Measurements from ENCODE around the gene CELA2A. TPM values are rescaled to one million over a fixed set of nuclear protein-coding genes. Genes with fewer than 3 reads are reported as not detected.
"Not testable (repeated sequence)": the region's sequence is repeated elsewhere in the genome, so short reads cannot be mapped to it uniquely, and the experiment has no call there.

Gene CELA2A
- total and polyA plus RNA-seq, 2 donors (not counting 3 experiments of a cell fraction or from before 2014, with no cell fraction given): not detected

GRCh38 chr1:15485636-15486035, 29.1 kb downstream of the CELA2A start:
- dilution Hi-C loops (cut with MboI; ENCODE audit: extremely low pct_ligation_motif_present, low sequenced_read_pairs): no loop called here
- no peaks in the 10 kb centered on the region for H4K20me1 ChIP-seq (replicated peaks; ENCODE audit: control insufficient read depth, extremely low read depth, insufficient read depth, low read length)
- no peaks in the 10 kb centered on the region for H3K4me1 ChIP-seq (ENCODE audit: control insufficient read depth, extremely low read depth, insufficient read depth, low read length)
- no peak overlapping the region for H3K4me3 ChIP-seq (replicated peaks in 1 of 3; ENCODE audit: insufficient read depth in 1 of 3, low read depth in 1 of 3, low read length in 3 of 3)
- no peaks in the 10 kb centered on the region for H3K9me1 ChIP-seq (replicated peaks; ENCODE audit: control insufficient read depth, extremely low read depth, insufficient read depth, low read length)
- FAIRE-seq (no peak), DNase-seq (ENCODE audit: low read depth, low spot score) (no peak)
- no peaks in the 10 kb centered on the region for H3K36me3 ChIP-seq (ENCODE audit: control insufficient read depth in 2 of 2, extremely low read depth in 1 of 2, insufficient read depth in 2 of 2, low read length in 2 of 2)
- CTCF ChIA-PET: no interaction called here
- POLR2A ChIA-PET: no interaction called here
- no peak overlapping the region for H2AFZ ChIP-seq (ENCODE audit: low read depth, low read length)
- H3K79me2 ChIP-seq (ENCODE audit: control insufficient read depth, insufficient read depth, low read length): no peaks in the 10 kb centered on the region
- BruUV-seq (replicated peaks): no TSS peak
- no peak for TF ChIP-seq MYC (IDR thresholded peaks at IDR 0.05; ENCODE audit: low read depth, low read length)
- TF ChIP-seq POLR2AphosphoS5 (IDR thresholded peaks at IDR 0.05; ENCODE audit: insufficient read depth, low read depth, low read length): no peak
- TF ChIP-seq CTCF (IDR thresholded peaks at IDR 0.05; ENCODE audit: extremely low read depth in 1 of 2, insufficient read depth in 1 of 2, low read depth in 1 of 2, low read length in 2 of 2): no peak
- no peak for TF ChIP-seq EZH2 (IDR thresholded peaks at IDR 0.05; ENCODE audit: borderline replicate concordance, low read depth, low read length, severe bottlenecking)
- TF ChIP-seq JUN (IDR thresholded peaks at IDR 0.05; ENCODE audit: borderline replicate concordance, insufficient read depth, insufficient read length, low read depth): no peak
- TF ChIP-seq GATA2 (IDR thresholded peaks at IDR 0.05; ENCODE audit: insufficient read depth, insufficient read length, low read depth, low read length): no peak
- no peak for TF ChIP-seq FOS (IDR thresholded peaks at IDR 0.05; ENCODE audit: borderline replicate concordance, insufficient read depth, low read length)
- no peak for TF ChIP-seq MAX (IDR thresholded peaks at IDR 0.05; ENCODE audit: insufficient read depth, insufficient read length)
- TF ChIP-seq POLR2A (IDR thresholded peaks at IDR 0.05; ENCODE audit: low read depth, low read length): no peak
- H3K4me2 ChIP-seq (ENCODE audit: insufficient read depth, low read length): no peak overlapping the region
- H3K27me3 ChIP-seq (ENCODE audit: control insufficient read depth in 2 of 2, insufficient read depth in 2 of 2, low read length in 2 of 2): no peaks in the 10 kb centered on the region
- H3K9me3 ChIP-seq (replicated peaks; ENCODE audit: control insufficient read depth, insufficient read depth, low read length): no peaks in the 10 kb centered on the region
- no peak overlapping the region for H3K9ac ChIP-seq (replicated peaks; ENCODE audit: extremely low read depth, insufficient read depth, low read length)
- intact Hi-C loops (cut with micrococcal nuclease): no loop called here
- H3K27ac ChIP-seq (ENCODE audit: insufficient read depth, low read depth, low read length): no peak overlapping the region

- H3K9me1 ChIP-seq (replicated peaks; ENCODE audit: control insufficient read depth, extremely low read depth, insufficient read depth, low read length); DNase-seq (ENCODE audit: low read depth, low spot score); H3K4me1 ChIP-seq (ENCODE audit: control insufficient read depth, extremely low read depth, insufficient read depth, low read length); H3K4me3 ChIP-seq (replicated peaks in 1 of 3; ENCODE audit: insufficient read depth in 1 of 3, low read depth in 1 of 3, low read length in 3 of 3); H3K9ac ChIP-seq (replicated peaks; ENCODE audit: extremely low read depth, insufficient read depth, low read length); H2AFZ ChIP-seq (ENCODE audit: low read depth, low read length); intact Hi-C loops (cut with micrococcal nuclease); H3K27me3 ChIP-seq (ENCODE audit: control insufficient read depth in 2 of 2, insufficient read depth in 2 of 2, low read length in 2 of 2); POLR2A ChIA-PET; H3K9me3 ChIP-seq (replicated peaks; ENCODE audit: control insufficient read depth, insufficient read depth, low read length); dilution Hi-C loops (cut with MboI; ENCODE audit: extremely low pct_ligation_motif_present, low sequenced_read_pairs); H3K4me2 ChIP-seq (ENCODE audit: insufficient read depth, low read length); H4K20me1 ChIP-seq (replicated peaks; ENCODE audit: control insufficient read depth, extremely low read depth, insufficient read depth, low read length); FAIRE-seq; H3K27ac ChIP-seq (ENCODE audit: insufficient read depth, low read depth, low read length); BruUV-seq (replicated peaks); H3K79me2 ChIP-seq (ENCODE audit: control insufficient read depth, insufficient read depth, low read length); H3K36me3 ChIP-seq (ENCODE audit: control insufficient read depth in 2 of 2, extremely low read depth in 1 of 2, insufficient read depth in 2 of 2, low read length in 2 of 2); CTCF ChIA-PET: not testable (repeated sequence)
These were observed 30.5 kb downstream of the CELA2A start for GRCh38 chr1:15486844-15487610.

All from endothelial cell of umbilical vein (primary cell).